GM21717 (cell line): ENCODE data around the gene UBP1.

ENCODE experiments used
- ATAC-seq: cut with Tn5 transposase; IDR thresholded peaks from one replicate; pipeline ENCODE4 v1.9.1; 2021; ENCODE audit warnings: mild to moderate bottlenecking, moderate library complexity; ENCODE audit not compliant: unreplicated experiment

Gene UBP1

DNA sequence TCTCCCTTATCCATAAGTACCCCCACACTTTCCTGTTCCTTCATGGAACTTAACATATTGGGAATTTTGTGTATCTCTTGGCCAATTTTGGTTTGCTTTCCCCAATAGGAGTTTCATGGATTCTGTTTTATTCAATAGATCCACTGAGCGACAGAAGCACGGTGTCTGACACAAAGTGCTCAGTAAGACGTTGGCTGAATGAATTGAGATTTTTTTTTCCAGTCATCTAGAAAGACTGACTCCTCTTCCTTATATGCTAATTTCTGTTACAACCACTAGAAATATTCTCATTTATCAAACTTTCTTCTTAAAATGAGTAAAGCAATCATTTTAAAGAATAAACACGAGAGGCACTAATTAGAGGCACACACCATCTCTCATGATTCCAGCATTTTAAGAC, 48.1 kb downstream of the UBP1 start:
- no peak for ATAC-seq

DNA sequence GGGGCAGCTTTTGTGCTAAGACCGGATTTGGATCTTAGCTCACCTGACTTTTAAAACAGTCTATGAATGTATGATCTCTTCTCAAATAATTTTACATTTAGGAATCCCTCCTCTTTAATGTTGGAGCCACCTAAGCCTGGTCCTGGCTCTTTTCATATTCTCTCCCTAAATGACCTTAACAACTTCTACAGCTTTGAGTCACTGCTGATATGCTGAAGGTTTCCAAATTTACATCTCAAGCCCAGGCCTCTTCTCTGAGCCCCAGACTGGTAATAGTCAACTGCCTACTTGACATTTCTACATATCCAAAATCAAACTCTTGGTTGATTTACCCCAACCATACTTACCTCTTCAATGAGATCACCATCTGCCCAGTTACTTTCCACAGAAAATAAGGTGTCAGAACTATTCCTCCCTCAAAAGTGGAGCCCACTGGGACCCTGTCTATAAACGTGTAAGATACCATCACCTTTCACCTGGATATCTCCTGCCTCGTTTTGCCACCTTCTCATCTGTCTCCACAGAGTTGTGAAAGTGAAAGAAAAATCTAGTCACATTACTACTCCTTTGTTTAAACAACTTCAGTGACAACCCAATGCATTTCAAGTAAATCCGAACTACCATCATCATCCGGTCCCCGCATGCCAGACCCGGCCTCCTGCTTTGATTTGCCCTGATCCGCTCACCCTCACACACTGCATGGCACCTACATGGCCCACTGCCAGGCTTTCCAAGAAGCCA, 48.8 kb downstream of the UBP1 start:
- no peak for ATAC-seq

- no peak for ATAC-seq
Measured at GRCh38 chr3:33389908-33390307, 50.3 kb downstream of the UBP1 start.

- ATAC-seq, result no peak
Measured at GRCh38 chr3:33388374-33389100, 51.7 kb downstream of the UBP1 start.

GRCh38 chr3:33386631-33387030, 53.6 kb downstream of the UBP1 start:
- ATAC-seq, result no peak

- no peak for ATAC-seq
Measured at GRCh38 chr3:33385423-33385822, 54.8 kb downstream of the UBP1 start.

DNA sequence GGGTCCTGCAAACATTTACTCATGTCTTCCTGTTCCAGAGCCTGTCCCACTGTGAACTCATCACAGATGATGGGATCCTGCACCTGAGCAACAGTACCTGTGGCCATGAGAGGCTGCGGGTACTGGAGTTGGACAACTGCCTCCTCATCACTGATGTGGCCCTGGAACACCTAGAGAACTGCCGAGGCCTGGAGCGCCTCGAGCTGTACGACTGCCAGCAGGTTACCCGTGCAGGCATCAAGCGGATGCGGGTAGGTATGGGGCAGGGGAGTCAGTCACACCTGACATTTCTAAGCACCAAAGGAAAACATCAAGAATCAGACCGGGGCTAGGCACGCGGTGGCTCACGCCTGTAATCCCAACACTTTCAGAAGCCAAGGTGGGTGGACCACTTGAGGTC, 56.3 kb downstream of the UBP1 start:
- ATAC-seq, result no peak

GRCh38 chr3:33380653-33381052, 59.6 kb downstream of the UBP1 start:
- no peak for ATAC-seq

GRCh38 chr3:33377931-33378330, 62.3 kb downstream of the UBP1 start:
- no peak for ATAC-seq

GRCh38 chr3:33377489-33377888, 62.7 kb downstream of the UBP1 start:
- ATAC-seq, result no peak

GRCh38 chr3:33373082-33373437, 67.1 kb downstream of the UBP1 start:
- no peak for ATAC-seq

DNA sequence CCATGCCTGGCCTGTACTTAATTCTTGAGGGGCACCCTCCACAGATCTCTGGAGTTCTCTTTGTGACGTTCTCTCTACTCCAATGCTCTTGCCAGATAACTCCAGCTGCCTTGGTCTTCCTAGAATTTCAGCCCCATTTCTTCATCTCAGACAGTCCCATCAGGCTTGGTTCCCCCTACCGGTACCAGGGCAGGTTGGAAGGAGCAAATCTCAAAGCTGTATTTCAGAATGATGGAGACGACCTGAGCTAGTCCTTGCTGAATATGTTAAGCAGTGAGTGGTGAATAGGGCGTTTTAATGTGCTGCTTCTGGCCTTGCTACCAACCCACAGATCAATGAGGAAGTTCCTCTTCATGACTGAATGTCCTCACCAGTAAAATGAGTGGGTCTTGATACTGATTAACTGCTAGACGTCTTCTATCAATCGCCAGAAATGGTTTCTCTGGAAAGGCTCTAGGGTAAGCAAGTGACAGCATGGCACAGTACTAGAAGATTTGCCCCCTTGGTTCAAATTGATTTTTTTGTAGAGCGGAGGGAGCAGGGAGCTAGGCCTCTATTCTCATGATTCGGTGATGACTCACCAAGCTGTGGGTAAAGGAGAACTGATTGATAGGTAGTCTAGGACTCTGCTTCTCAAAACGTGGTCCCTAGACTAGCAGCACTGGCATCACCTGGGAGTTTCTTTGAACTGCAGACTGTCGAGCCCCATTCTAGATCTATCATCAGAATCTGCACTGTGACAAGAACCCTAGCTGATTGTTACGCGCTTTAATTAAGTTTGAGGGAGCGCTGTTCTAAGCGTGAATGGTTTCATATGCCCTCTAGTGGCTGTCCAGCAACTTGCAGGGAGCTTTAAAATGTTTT, 67.8 kb downstream of the UBP1 start:
- no peak for ATAC-seq

DNA sequence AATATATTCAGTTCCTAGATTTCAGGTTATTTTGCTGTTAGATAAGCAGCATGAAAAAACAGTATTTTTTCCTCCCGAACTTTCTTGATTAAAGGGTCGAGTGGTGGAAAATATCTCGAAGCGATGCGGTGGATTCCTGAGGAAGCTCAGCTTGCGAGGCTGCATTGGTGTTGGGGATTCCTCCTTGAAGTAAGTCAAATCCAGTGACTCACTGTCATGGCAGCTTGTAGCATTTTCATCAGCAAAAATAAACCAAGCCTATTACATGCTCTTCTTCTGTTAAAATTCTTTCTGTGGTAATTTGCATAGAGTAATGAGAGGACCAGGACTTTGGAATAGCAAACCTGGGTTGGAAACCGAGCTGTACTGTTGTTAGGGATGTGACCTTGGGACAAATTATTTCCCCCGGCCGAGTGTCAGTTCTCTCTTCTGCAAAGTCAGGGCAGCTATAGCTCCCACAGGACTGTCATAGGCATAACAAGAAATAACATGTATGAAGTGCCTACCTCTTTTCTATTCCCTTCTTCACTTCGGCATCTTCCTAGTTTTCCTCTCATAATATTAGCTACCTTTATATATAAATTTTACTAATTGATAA, 75.6 kb downstream of the UBP1 start:
- no peak for ATAC-seq

- no peak for ATAC-seq
Measured at GRCh38 chr3:33364060-33364459, 76.1 kb downstream of the UBP1 start.

DNA sequence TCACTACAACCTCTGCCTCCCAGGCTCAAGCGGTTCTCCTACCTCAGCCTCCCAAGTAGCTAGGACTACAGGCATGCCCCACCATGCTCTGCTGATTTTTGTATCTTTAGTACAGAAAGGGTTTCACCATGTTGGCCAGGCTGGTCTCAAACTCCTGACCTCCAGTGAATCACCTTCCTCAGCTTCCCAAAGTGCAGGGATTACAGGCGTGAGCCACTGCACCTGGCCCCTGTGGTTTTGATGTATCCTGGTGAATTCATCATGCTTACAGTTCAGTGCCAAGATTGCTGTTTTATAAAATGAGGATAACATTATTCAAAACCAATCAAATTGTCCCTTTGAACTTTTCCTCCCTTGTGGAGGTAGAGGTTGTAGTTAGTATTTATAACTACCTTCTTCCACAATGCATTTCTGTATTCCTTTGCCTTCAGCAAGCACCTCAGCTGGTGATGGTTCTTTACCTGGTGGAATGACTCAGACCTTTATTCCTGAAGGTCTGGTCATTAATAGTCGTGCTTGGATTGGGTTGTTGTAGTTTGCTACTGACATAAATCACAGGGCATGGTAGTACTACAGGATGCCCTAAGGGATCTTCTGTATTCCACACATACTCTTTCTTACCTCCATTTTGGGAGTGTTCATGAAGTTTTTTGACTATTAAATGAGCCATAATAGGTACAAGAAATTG, 76.9 kb downstream of the UBP1 start:
- ATAC-seq, result no peak

DNA sequence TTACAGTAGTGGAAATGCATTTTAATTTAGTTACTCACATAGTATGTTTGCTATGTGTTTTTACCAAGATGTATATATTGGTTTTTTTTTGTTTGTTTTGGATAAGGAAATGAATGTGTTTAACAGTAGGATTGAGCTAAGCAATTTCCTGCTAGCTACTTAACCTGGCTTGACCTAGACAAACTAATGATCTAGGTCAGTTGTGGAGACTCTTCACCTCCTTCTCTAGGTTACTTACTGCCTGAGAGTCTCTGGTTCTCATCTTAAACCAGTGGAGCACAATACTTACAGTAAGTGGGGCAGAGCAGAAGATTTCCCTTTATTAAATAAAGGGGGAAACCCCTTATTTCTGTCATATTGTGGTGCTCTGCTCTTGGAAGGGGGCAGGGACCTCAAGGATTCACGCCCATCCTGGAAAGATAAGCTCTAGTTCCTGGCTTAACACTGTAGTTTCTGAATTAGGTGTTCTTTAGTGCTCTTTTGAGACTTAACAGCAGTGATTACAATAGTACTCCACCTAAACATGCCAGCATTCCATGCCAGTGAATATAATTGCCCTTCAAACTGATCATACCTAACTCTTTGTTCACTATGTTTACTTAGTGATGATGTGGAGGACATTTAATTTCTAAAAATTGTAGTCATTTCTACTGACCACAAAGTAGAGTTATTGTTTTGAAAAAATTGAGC, 79.9 kb downstream of the UBP1 start:
- ATAC-seq, result no peak

- ATAC-seq, result no peak
Measured at GRCh38 chr3:33358172-33358781, 81.9 kb downstream of the UBP1 start.

GRCh38 chr3:33355611-33356010, 84.6 kb downstream of the UBP1 start:
- no peak for ATAC-seq

GRCh38 chr3:33339758-33340157, 100.4 kb downstream of the UBP1 start:
- no peak for ATAC-seq
